Naive thymus-derived CD4-positive, alpha-beta T cell (primary cell): Measurements from ENCODE around the gene CDH13. TPM values are rescaled to one million over a fixed set of nuclear protein-coding genes. Genes with fewer than 3 reads are reported as not detected.

ENCODE experiments used
- ATAC-seq: fragments of 150-1000 bp; cut with Tn5 transposase; 2 replicates; pipeline ENCODE4 v1.10.0; 2021; ENCODE audit warnings: mild to moderate bottlenecking, moderate library complexity
- CTCF ChIA-PET: fragments of 350-600 bp; sonication (Branson Sonifier 250); formaldehyde crosslinking; loops from one replicate; lab custom pipeline; 2021; ENCODE audit warnings: antibody characterized with exemption; lab: Charles Lee
- POLR2A ChIA-PET: fragments of 350-600 bp; sonication (Branson Sonifier 250); formaldehyde crosslinking; loops from one replicate; lab custom pipeline; 2021; ENCODE audit warnings: antibody characterized with exemption, inconsistent platforms; lab: Charles Lee
- DNase-seq, 9 donors: peaks; one replicate each; pipeline versions ENCODE4 v3.0.0 to v3.0.0-alpha.2; 2020 to 2022; ENCODE audit warnings: mixed read lengths in 1 of 9
- H3K27ac ChIP-seq: one replicate; pipeline ENCODE4 v1.7.0; 2013; ENCODE audit warnings: mild to moderate bottlenecking, low read depth, low read length, moderate library complexity
- H3K27me3 ChIP-seq, 2 donors: one replicate each; pipeline ENCODE4 v1.7.0; 2013; ENCODE audit warnings: low read length in 2 of 2, mild to moderate bottlenecking in 2 of 2, moderate library complexity in 2 of 2; ENCODE audit not compliant: control insufficient read depth in 2 of 2, insufficient read depth in 2 of 2
- H3K36me3 ChIP-seq, 3 experiments: 1 replicate in 2 of 3; 2 replicates in 1 of 3; pipeline ENCODE4 v1.7.0; 2013; ENCODE audit warnings: low read length in 3 of 3, mild to moderate bottlenecking in 3 of 3, moderate library complexity in 1 of 3; ENCODE audit not compliant: insufficient read depth in 3 of 3, control insufficient read depth in 2 of 3
- H3K4me1 ChIP-seq, 2 donors: one replicate each; pipeline ENCODE4 v1.7.0; 2013; ENCODE audit warnings: low read length in 2 of 2, mild to moderate bottlenecking in 2 of 2, moderate library complexity in 1 of 2; ENCODE audit not compliant: control insufficient read depth in 2 of 2, insufficient read depth in 2 of 2
- H3K4me3 ChIP-seq: 2 replicates; pipeline ENCODE4 v1.7.0; 2013; ENCODE audit warnings: mild to moderate bottlenecking, low read length
- H3K9me3 ChIP-seq, 3 experiments: 1 replicate in 2 of 3; 2 replicates in 1 of 3; pipeline ENCODE4 v1.7.0; 2013; ENCODE audit warnings: low read length in 3 of 3; ENCODE audit not compliant: control insufficient read depth in 2 of 3
- H3K27ac Mint-ChIP-seq, 9 donors: one replicate each; pipeline ENCODE4 v1.8.0; 2020 to 2022; ENCODE audit warnings: mixed read lengths in 9 of 9, mild to moderate bottlenecking in 8 of 9, moderate library complexity in 5 of 9, inconsistent platforms in 2 of 9
- H3K27me3 Mint-ChIP-seq, 5 donors: one replicate each; pipeline ENCODE4 v1.8.0; 2021 to 2022; ENCODE audit warnings: mixed read lengths in 5 of 5, mild to moderate bottlenecking in 1 of 5
- H3K36me3 Mint-ChIP-seq, 5 donors: one replicate each; pipeline ENCODE4 v1.8.0; 2020 to 2022; ENCODE audit warnings: mixed read lengths in 5 of 5, mild to moderate bottlenecking in 3 of 5, inconsistent platforms in 1 of 5
- H3K4me1 Mint-ChIP-seq, 7 donors: one replicate each; pipeline ENCODE4 v1.8.0; 2020 to 2022; ENCODE audit warnings: mixed read lengths in 7 of 7, mild to moderate bottlenecking in 3 of 7, inconsistent platforms in 1 of 7
- H3K4me3 Mint-ChIP-seq, 10 donors: one replicate each; pipeline ENCODE4 v1.8.0; 2020 to 2022; ENCODE audit warnings: mild to moderate bottlenecking in 10 of 10, mixed read lengths in 10 of 10, moderate library complexity in 6 of 10, inconsistent platforms in 2 of 10
- H3K9me3 Mint-ChIP-seq, 11 donors: one replicate each; pipeline ENCODE4 v1.8.0; 2020 to 2022; ENCODE audit warnings: mixed read lengths in 11 of 11, mild to moderate bottlenecking in 4 of 11, inconsistent platforms in 1 of 11, moderate library complexity in 1 of 11
- intact Hi-C, 2 donors: fragments of 100-400 bp; cut with micrococcal nuclease; formaldehyde crosslinking; loops; one replicate each; pipeline ENCODE4 v1.15.1; 2023
- polyA plus RNA-seq, 2 donors: library from polyadenylated mRNA; unstranded; fragments of 300-500 nt; fragmentation: Illumina TruSeq; gene quantifications; one replicate each; pipeline ENCODE4 v1.2.3, GENCODE V29; 2021
- total RNA-seq, 6 experiments: library from RNA in 5 of 6; stranded (reverse) in 5 of 6; gene quantifications; 1 replicate in 5 of 6; 2 replicates in 1 of 6; pipeline ENCODE4 v1.2.3 and lab custom pipeline; 2021 to 2026

The CDH13 gene
- total and polyA plus RNA-seq, 7 experiments from 2014 or later = not detected

DNA sequence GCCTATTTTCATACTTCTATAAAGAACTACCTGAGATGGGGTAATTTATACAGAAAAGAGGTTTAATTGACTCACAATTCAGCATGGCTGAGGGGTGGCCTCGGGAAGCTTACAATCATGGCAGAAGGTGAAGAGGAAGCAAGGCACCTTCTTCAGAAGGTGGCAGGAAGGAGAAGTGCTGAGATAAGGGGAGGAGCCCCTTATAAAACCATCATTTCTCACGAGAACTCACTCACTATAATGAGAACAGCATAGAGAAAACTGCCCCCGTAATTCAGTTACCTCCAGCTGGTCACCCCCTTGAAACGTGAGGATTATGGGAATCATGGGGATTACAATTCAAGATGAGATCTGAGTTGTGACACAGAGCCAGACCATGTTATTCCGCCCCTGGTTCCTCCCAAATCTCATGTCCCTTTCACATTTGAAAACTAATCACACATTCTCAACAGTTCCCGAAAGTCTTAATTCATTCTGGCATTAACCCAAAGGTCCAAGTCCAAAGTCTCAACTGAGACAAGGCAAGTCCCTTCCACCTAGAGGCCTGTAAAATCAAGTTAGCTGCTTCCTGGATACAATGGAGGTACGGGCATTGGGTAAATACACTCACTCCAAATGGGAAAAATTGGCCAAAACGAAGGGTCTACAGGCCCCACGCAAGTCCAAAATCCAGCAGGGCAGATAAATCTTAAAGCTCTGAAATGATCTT lies 237.7 kb downstream of the CDH13 start:
- no peaks in the 10 kb centered on the region for H3K27me3 ChIP-seq
- CTCF ChIA-PET = no interaction called here
- no peak overlapping the region for H3K4me3 Mint-ChIP-seq
- H3K9me3 Mint-ChIP-seq = peaks cover 0 to 37% (median 11%) of the 10 kb centered on the region in 11 donors
- H3K36me3 ChIP-seq = no peaks in the 10 kb centered on the region
- DNase-seq (no peak), ATAC-seq (no peak)
- intact Hi-C loops = no loop called here
- H3K27me3 Mint-ChIP-seq = peaks cover 0 to 3% (median 0%) of the 10 kb centered on the region in 5 donors
- H3K4me3 ChIP-seq = no peak overlapping the region
- no peak overlapping the region for H3K27ac ChIP-seq
- no peaks in the 10 kb centered on the region for H3K36me3 Mint-ChIP-seq
- POLR2A ChIA-PET = no interaction called here
- no peaks in the 10 kb centered on the region for H3K4me1 Mint-ChIP-seq
- no peaks in the 10 kb centered on the region for H3K4me1 ChIP-seq
- peaks cover 0 to 4% (median 0%) of the 10 kb centered on the region in 3 experiments for H3K9me3 ChIP-seq
- H3K27ac Mint-ChIP-seq = no peak overlapping the region

- Histone ChIP-seq H3K27me3 (no peaks in the 10 kb centered on the region), H3K27ac (no peak overlapping the region), H3K4me1 (no peaks in the 10 kb centered on the region), H3K36me3 (no peaks in the 10 kb centered on the region), H3K9me3 (peaks cover 0 to 4% (median 0%) of the 10 kb centered on the region in 3 experiments), H3K4me3 (no peak overlapping the region)
- CTCF ChIA-PET = no interaction called here
- no peaks in the 10 kb centered on the region for H3K36me3 Mint-ChIP-seq
- ATAC-seq (no peak), DNase-seq (no peak)
- POLR2A ChIA-PET = no interaction called here
- H3K27ac Mint-ChIP-seq = no peak overlapping the region
- intact Hi-C loops = no loop called here
- H3K4me1 Mint-ChIP-seq = no peaks in the 10 kb centered on the region
- H3K27me3 Mint-ChIP-seq = peaks cover 0 to 4% (median 0%) of the 10 kb centered on the region in 5 donors
- H3K4me3 Mint-ChIP-seq = no peak overlapping the region
- H3K9me3 Mint-ChIP-seq = peaks cover 2 to 42% (median 13%) of the 10 kb centered on the region in 11 donors
Measured at GRCh38 chr16:82865412-82865811, 238.6 kb downstream of the CDH13 start.

DNA sequence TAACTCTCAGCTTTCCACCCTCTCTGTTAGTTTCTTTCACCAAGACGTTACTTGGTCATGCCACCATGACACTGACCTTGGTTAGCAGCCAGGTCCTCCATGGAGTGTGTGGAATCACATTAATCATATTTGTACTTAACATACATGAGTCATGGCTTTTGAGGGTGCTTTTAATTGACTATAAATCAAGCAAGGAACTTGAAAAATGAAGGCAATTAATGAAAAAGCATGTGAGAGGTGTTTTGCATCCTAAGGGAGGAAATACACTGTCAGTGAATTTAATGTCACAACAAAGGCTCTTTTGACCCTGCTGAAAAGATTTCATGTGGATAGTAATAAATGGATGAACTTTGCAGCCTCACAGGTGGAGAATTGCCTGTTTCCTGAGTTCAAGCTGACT lies 240.7 kb downstream of the CDH13 start:
- Histone ChIP-seq H3K4me1 (no peaks in the 10 kb centered on the region), H3K27ac (no peak overlapping the region), H3K36me3 (no peaks in the 10 kb centered on the region), H3K9me3 (peaks cover 0 to 4% (median 0%) of the 10 kb centered on the region in 3 experiments), H3K4me3 (no peak overlapping the region), H3K27me3 (no peaks in the 10 kb centered on the region)
- intact Hi-C loops = no loop called here
- CTCF ChIA-PET = no interaction called here
- DNase-seq (no peak), ATAC-seq (no peak)
- H3K27ac Mint-ChIP-seq = no peak overlapping the region
- H3K27me3 Mint-ChIP-seq = peaks cover 0 to 4% (median 0%) of the 10 kb centered on the region in 5 donors
- POLR2A ChIA-PET = no interaction called here
- H3K4me3 Mint-ChIP-seq = no peak overlapping the region
- H3K9me3 Mint-ChIP-seq = peaks cover 2 to 53% (median 15%) of the 10 kb centered on the region in 11 donors
- no peaks in the 10 kb centered on the region for H3K36me3 Mint-ChIP-seq
- no peaks in the 10 kb centered on the region for H3K4me1 Mint-ChIP-seq

GRCh38 chr16:82874271-82874670 lies 247.5 kb downstream of the CDH13 start:
- H3K27ac Mint-ChIP-seq = no peak overlapping the region
- Histone ChIP-seq H3K4me3 (no peak overlapping the region), H3K36me3 (no peaks in the 10 kb centered on the region), H3K27ac (no peak overlapping the region), H3K27me3 (no peaks in the 10 kb centered on the region), H3K9me3 (no peaks in the 10 kb centered on the region), H3K4me1 (no peaks in the 10 kb centered on the region)
- ChIA-PET CTCF (no interaction called here), POLR2A (interaction anchor here (0.6 kb wide), 1 partner anchor 1152 kb away, joined by 3 read pairs; no protein-coding TSS in a partner anchor)
- H3K36me3 Mint-ChIP-seq = no peaks in the 10 kb centered on the region
- DNase-seq = no peak
- no peak overlapping the region for H3K4me3 Mint-ChIP-seq
- H3K9me3 Mint-ChIP-seq = peaks cover 0 to 26% (median 10%) of the 10 kb centered on the region in 11 donors
- H3K27me3 Mint-ChIP-seq = peaks cover 0 to 4% (median 0%) of the 10 kb centered on the region in 5 donors
- no peaks in the 10 kb centered on the region for H3K4me1 Mint-ChIP-seq
- intact Hi-C loops = no loop called here
- no peak for ATAC-seq

DNA sequence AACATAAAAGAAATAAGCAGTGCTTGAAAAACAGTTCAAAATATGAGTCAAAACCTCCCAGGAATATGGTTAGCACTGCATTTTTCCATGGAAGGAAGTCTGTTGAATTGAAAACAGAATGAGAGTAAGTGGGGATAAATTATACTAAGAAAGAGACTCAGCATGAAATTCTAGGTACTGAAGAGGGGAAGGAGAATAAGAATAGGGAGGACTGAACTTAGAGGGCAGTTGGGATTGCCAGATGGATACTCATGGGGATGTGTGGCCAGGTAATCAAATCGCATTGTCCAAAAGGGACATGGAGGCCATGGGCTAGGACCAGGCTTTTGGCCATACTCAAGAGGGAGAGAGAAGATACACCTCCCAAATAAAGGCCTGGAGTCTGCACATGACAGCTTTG lies 247.9 kb downstream of the CDH13 start:
- Histone ChIP-seq H3K4me3 (no peak overlapping the region), H3K36me3 (no peaks in the 10 kb centered on the region), H3K27me3 (no peaks in the 10 kb centered on the region), H3K9me3 (no peaks in the 10 kb centered on the region), H3K4me1 (no peaks in the 10 kb centered on the region), H3K27ac (no peak overlapping the region)
- ATAC-seq = no peak
- no peak overlapping the region for H3K27ac Mint-ChIP-seq
- ChIA-PET CTCF (no interaction called here), POLR2A (interaction anchor here (0.6 kb wide), 1 partner anchor 1151 kb away, joined by 3 read pairs; no protein-coding TSS in a partner anchor)
- H3K9me3 Mint-ChIP-seq = peaks cover 0 to 24% (median 9%) of the 10 kb centered on the region in 11 donors
- no peaks in the 10 kb centered on the region for H3K4me1 Mint-ChIP-seq
- no peak for DNase-seq
- no peak overlapping the region for H3K4me3 Mint-ChIP-seq
- H3K36me3 Mint-ChIP-seq = no peaks in the 10 kb centered on the region
- H3K27me3 Mint-ChIP-seq = peaks cover 0 to 3% (median 0%) of the 10 kb centered on the region in 5 donors
- intact Hi-C loops = no loop called here

DNA sequence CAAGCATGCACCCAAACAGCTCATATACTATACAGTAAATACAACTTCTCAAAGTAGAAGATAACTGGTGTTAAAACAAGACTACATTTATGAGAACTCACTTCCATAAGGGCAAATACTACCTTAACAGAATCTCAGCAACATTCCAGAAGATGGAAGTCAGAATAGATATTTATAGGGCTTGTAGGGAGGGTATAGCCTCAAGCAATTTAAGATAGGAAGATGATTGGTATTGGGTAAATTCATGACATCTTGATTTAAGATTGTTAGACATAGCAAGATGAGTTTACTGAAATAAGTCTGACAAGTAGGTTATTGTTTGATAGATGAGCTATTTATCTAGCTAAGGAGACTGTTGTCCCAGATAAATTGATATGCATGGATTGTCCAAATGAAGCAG lies 250.2 kb downstream of the CDH13 start:
- no peak for DNase-seq
- H3K27ac Mint-ChIP-seq = no peak overlapping the region
- H3K9me3 Mint-ChIP-seq = peaks cover 0 to 9% (median 0%) of the 10 kb centered on the region in 11 donors
- H3K36me3 Mint-ChIP-seq = no peaks in the 10 kb centered on the region
- ChIA-PET CTCF (no interaction called here), POLR2A (no interaction called here)
- peaks cover 0 to 8% (median 0%) of the 10 kb centered on the region in 5 donors for H3K27me3 Mint-ChIP-seq
- H3K4me1 Mint-ChIP-seq = no peaks in the 10 kb centered on the region
- Histone ChIP-seq H3K36me3 (no peaks in the 10 kb centered on the region), H3K4me1 (no peaks in the 10 kb centered on the region), H3K9me3 (no peaks in the 10 kb centered on the region), H3K27me3 (no peaks in the 10 kb centered on the region), H3K4me3 (no peak overlapping the region), H3K27ac (no peak overlapping the region)
- intact Hi-C loops = no loop called here
- H3K4me3 Mint-ChIP-seq = no peak overlapping the region
- no peak for ATAC-seq

DNA sequence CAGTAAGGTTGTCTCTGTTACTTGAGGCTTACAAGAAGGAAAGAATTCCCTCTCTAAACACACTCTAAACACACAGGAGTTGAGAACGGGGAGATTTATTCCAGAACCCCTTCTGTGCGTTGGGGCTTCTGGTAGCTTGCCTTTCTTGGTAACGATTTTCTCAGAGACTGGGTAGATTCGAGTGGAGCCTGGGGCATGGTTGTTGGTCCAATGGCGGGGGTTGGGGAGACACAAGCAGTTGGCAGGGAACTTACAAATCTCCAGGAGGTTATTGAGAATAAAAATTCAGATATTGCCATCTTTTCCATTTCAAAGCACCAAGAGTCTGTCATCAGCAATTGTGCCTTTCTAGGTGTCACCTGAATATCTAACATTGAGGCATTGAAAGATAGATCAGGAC lies 251.7 kb downstream of the CDH13 start:
- DNase-seq (no peak), ATAC-seq (no peak)
- peaks cover 0 to 9% (median under 1%) of the 10 kb centered on the region in 5 donors for H3K27me3 Mint-ChIP-seq
- H3K36me3 ChIP-seq = no peaks in the 10 kb centered on the region
- H3K27ac ChIP-seq = no peak overlapping the region
- ChIA-PET CTCF (no interaction called here), POLR2A (no interaction called here)
- peaks cover 0 to 3% (median 0%) of the 10 kb centered on the region in 7 donors for H3K4me1 Mint-ChIP-seq
- no peak overlapping the region for H3K4me3 Mint-ChIP-seq
- no peaks in the 10 kb centered on the region for H3K27me3 ChIP-seq
- no peaks in the 10 kb centered on the region for H3K9me3 ChIP-seq
- no peak overlapping the region for H3K4me3 ChIP-seq
- H3K4me1 ChIP-seq = no peaks in the 10 kb centered on the region
- no peaks in the 10 kb centered on the region for H3K36me3 Mint-ChIP-seq
- H3K27ac Mint-ChIP-seq = no peak overlapping the region
- intact Hi-C loops = no loop called here
- H3K9me3 Mint-ChIP-seq = peaks cover 0 to 4% (median 0%) of the 10 kb centered on the region in 11 donors
